GM21381 (cell line): ENCODE data around the gene SLC19A1.

Experiments used
- ATAC-seq: cut with Tn5 transposase; IDR thresholded peaks from one replicate; pipeline ENCODE4 v1.9.1; 2021; ENCODE audit warnings: mild to moderate bottlenecking, moderate library complexity; ENCODE audit not compliant: unreplicated experiment

The SLC19A1 gene

DNA sequence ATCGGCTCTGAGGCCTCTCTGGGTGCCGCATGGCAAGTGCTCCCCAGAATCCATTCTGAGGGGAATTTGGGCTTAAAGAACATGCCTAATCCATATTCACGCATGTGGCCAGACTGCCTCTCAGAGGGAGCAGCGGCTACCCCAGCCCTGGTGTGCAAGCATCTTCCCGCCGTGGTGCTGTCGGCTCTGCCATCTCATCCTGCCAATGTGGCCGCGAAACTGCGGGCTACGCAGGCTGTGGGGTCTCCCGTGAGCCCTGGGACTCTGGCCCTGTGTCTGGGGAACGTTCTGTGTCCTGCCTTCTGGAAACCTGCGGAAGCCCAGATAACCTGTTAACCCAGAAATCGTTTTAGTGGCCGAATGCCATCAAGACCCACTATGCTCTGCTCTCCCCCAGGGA, 60.7 kb downstream of the SLC19A1 start:
- ATAC-seq: no peak

DNA sequence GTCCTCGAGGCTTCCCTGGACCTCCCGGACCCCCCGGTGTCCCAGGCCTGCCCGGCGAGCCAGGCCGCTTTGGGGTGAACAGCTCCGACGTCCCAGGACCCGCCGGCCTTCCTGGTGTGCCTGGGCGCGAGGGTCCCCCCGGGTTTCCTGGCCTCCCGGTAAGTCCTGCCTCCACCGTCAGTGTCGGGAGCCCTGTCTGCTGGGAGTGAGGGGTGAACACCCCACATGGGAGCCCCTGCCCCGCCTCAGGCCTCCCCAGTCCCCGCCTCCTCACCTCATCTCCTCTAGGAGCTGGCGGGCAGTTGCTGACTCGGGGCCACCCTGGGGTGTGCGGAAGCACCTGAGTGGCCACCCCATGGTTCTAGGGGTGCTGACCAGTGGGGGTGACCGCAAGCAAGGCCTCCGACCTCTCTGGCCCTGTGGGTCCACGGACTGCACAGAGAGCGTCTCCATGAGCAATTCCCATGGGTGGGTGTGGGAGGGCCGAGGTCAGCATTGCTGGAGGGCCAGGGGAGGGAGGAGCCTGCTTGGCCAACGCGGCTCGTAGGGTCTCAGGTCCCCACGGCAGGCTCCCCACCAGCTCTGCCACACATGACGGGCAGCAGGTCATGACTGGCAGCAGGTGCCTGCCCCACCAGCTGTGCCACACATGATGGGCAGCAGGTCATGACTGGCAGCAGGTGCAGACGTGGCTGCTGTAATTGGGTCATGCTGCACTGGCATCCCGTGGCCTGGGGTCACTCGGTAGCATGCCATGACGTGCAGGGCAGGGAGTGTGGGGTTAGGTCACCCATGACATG, 61.3 kb downstream of the SLC19A1 start:
- no peak for ATAC-seq

DNA sequence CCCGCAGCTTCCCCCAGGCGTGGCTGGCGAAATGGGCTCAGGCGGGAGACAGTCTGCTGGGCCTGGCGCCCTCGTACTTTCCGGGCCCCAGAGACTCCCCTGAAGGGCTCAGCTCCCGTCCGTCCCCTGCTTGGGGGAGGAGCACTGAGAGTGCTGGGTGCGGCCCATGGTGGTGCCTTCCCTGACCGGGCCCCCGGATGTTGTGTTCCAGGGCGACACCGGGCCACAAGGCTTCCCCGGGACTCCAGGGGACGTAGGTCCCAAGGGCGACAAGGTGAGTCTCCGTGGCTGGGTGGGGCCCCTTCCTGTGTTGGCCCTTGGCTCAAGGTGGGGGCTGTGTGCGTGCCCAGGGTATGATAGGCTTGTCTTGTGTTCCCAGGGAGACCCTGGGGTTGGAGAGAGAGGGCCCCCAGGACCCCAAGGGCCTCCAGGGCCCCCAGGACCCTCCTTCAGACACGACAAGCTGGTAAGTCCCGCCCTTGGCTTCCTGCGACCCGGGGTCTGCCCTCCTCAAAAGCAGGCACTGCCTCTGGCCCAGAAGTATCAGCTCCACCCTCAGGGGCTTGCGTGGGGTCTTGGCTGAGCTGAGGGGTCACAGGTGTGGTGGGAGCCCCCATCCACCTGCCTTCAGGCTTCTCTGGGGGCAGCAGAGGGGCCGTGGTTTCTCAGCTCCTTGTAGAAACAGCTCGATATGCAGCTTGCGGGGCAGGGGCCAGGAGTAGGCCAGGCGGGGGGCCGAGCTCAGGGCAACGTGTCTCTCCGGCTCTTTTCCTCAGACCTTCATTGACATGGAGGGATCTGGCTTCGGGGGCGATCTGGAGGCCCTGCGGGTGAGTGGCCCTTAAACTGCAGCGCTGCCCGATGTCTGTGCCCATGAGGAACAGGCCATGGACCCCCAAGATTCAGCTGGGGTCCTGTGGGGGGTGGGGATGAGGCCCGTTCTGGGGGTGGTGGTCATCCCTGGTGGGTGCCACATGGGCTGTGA, 62.3 kb downstream of the SLC19A1 start:
- ATAC-seq: no peak

DNA sequence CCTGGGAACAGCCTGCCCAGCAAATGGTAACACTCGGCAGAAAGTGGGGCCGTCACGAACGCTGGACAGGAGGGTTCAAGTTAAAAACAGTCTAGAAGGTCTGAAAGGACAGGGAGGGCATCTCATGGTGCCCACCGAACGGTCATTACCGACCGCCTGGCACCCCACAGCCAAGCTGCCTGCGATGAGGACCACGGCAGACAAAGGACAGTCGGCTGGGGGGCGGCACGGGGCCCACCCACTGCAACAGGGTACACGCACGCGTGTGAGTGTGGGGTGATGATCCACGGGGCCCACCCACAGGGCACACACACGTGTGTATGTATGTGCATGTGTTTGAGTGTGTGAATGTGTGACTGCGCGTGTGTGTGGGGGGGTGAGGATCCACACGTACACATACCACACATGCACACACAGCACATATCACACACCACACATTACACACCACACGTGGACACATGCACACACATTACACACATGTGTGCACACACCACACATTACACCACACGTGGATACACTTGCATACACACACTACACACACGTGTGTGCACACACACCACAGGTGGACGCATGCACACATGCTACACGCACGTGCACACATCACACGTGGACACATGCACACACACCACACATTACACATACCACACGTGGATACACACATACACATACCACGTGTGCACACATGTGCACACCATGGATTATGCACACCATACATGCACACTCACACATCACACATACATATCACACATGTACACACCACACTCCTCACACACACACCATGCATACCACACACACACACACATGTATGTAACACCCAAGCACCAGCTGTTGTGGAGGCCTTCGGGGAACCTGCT, 63.2 kb downstream of the SLC19A1 start:
- no peak for ATAC-seq

DNA sequence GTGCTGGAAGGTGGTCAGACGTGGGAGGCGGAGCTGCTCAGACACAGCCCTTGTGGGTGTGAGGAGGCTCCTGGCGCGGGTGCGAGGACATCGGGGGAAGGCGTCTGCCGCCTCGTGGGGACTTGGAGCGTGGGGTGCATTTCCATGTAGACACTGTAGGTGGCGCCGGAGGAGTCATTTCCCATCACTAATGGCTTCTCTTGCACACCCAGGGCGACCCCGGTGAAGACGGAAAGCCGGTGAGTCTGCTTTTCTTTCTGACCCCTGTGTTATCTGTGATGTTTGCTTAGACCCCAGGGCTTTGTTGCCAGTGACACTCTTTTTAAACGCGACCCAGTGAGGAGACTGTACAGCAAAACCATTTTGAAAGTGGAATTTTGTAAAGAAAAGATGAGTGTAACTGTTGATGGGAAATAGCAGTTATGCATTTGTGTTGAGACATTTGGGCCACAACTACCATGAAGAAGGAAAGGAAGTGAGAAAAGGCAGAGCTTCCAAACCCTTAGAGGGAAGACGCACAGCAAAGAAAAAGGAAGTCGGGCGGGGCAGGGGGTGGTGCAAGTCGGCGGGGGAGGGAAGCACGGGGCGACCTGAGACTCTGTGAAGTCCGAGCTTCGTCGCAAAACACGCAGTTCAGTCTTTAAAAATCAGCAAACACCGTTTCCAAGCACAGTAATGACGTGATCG, 64.0 kb downstream of the SLC19A1 start:
- ATAC-seq: no peak

DNA sequence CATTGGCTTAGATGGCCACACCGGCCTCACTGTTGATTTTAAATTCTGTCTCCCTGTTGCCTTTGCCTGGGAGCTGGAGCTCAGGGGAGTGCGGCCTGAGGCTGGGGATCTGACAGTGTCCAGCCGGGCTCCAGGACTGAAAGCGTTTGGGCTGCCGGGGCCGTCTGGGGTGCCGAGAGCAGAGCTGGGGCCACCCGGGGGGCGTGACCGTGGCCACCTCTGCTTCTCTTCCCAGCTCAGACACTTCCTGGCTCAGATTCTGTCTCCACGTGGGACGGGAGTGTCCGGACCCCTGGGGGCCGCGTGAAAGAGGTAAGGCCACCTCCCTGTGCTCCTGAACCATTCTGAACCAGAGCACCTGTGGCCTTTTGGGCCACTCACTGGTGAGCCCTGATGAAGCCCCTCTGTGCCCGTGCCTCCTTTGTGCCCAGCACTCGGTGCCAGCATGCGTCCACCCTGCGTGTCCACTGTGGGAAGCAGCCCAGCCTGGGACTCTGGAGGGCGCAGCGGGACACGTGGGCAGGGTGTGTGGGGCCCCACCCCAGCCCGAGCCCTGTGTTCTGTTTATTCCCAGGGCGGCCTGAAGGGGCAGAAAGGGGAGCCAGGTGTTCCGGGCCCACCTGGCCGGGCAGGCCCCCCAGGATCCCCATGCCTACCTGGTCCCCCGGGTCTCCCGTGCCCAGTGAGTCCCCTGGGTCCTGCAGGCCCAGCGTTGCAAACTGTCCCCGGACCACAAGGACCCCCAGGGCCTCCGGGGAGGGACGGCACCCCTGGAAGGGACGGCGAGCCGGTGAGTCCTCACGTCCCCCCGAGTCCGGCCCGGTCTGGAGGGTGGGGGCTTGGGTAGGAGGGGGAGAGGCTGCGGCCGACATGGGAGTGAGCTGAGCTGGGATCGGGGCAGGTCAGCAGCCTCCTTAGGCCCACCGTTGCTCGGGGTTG, 64.8 kb downstream of the SLC19A1 start:
- no peak for ATAC-seq

DNA sequence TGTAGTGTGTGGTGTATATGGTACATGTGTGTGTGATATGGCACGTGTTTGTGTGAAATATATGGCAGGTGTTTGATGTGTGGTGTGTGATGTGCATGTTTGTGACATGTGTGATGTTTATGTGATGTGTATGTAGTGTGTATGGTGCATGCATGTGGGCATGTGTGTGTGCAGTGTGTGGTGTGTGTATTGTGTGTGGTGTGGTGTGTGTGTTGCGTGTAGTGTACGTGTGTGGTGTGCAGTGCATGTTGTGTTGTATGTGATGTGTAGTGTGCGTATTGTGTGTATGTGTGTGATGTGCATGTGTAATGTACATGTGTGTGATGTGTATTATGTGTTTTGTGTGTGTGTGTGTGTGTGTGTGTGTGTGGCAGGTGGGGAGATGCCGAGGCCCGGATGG, 65.7 kb downstream of the SLC19A1 start:
- ATAC-seq: no peak

DNA sequence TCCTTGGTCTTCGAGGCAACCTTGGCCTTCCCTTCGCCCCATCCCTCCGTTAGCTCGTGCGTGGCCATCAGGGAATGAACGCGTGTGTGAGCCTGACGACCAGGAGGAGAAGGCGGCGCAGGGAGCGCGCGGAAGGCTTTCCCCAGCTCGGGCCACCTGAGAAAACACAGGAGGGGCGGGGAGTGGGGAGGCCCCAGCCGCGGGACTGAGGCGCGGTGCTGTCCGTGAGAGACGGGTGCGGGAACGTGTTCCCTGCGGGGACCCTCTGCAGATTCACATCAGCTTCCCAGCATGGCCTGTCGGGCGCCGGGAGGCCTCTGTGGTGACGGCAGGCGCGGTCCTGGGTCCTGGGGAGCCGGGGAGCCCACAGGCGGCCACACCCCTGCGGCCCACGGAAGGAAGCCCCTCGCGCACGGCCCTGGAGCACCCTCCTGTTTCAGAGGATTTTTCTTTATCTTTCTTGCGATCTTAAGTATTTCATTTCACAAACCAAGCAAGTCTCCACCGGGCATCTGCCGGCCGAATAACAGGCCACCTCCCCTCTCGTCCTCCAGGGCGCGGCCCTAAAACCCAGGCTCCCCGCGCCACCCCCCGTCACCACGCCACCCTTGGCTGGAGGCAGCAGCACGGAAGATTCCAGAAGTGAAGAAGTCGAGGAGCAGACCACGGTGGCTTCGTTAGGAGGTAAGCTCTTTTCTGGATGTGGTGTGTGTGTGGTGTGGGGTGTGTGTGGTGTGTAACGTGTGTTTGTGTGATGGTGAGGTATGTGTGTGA, 66.3 kb downstream of the SLC19A1 start:
- ATAC-seq: no peak

DNA sequence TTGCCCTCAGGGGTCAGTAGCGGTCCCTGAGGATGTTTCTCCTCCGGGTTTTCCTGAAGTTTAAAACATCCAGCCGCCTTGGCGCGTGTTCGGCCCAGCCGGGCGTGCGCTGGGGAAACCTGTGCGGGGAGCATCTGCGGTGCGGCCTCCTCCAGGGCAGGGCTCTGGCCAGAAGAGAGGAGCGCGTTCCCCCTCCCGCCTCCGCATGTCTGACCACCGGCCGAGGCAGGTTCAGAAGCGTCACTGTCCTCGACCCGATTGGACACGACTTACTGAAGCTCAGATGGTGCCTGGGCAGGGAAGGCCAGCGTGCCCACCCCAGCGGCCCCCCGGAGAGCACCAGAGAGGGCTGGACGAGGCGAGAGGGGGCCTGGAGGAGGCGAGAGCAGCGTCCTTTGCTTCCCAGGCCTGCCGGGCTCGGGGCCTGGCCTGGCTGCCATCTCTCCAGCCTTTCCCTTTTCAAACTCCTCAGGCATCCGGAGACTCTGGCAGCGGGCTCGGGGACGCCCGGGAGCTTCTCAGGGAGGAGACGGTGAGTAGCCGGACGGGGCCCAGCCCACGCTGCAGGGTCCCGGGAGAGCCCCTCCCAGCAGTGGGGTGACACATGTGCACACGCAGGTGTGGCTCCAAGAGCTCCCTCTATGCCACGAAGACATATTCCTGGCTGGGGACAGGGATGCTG, 67.1 kb downstream of the SLC19A1 start:
- ATAC-seq: no peak

DNA sequence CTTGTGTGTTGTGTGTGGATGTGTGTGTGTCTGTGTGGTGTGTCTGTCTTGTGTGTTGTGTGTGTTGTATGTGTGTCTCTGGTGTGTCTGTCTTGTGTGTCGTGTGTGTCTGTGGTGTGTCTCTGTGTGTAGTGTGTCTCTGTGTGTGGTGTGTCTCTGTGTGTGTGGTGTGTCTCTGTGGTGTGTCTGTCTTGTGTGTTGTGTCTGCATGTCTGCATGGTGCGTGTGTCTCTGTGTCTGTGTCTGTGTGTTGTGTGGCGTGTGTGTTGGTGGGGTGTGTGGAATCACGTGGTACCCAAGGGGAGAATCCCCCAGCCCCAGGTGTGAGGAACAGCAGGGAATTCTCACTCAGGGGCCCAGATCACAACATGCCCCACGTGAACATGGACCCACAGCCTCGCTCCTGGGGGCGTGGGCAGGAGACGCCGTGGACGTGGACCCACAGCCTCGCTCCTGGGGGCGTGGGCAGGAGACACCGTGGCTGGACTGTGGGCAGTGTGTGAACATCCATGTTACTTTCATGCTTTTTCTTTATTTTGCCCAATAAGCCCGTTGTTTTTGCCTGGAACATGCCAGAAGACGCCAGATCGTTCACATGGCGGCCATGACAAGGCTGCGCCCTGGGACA, 67.8 kb downstream of the SLC19A1 start:
- no peak for ATAC-seq

DNA sequence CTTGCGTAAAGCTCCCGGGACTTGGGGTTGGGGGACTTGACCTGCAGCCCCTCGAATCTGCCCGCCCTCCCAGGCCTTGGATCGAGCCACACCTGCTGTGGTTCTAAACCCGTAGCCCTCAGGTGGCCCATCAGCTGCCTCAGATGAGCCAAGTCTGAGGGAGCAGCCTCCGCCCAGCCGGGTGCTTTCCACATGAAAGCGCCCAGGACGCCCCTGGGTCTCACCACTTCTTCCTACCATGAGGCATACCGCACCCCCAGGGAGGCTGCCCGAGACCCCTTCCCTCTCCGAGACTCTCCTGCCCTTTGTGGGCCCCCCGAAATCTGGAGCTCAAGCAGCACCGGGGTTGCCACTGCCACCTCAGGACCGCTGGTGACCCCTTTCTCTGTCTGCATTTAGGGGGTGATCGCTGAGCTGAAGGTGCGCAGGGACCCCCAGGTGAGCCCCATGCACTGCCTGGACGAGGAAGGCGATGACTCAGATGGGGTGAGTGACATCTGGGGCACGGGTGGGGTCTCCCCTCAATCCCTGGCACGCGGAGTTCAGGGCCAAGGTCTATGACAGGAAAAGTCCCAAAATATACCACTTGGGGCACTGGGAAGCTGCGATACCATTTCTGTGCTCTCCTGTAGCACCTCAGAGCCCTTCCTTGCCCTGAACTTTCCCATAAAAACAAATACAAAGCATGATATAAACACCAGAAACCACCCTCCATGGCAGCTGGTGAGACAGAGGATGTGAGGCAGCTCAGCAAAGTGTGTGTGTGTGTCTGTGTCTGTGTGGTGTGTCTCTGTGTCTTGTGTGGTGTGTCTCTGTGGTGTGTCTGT, 68.5 kb downstream of the SLC19A1 start:
- no peak for ATAC-seq

DNA sequence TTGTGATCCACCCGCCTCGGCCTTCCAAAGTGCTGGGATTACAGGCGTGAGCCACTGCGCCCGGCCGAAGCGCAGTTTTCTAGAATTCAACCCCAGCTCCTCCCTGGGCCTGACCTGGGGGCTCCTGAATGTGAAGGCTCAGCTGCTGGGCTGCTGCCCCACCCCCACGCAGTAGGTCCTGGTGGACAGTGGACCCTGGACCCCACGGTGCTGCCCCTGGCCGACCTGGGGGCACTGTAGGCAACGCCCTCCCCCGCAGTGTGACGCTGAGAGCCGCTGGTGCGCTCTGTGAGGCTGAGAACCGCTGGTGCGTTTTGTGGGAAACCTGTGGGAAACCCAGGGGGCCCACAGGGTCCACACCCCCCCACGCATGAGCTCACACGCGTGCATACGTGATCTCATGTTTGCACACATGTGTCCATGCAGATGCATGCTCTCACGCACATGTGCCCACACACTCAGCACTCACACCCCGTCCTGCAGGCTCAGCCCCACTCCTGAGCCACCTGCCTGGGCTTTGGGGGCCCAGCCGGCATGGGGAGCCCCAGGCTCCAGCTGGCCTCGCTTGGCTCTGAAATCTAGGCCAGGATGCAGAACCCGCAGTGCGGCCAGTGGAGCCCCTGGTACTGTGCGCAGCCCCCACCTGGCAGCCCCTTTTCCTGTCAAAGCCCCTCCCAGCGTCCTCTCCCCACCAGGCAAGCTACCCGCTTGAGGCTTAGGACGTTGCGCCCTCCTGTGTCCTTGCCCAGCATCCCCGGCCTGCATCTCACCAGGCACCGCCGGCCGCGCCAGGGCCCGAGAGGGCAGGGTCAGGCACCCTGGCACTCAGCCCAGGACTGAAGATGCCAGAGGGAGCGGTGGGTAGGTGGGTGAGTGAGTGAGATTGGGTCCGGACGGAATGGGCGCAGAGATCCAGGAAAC, 69.5 kb downstream of the SLC19A1 start:
- no peak for ATAC-seq

DNA sequence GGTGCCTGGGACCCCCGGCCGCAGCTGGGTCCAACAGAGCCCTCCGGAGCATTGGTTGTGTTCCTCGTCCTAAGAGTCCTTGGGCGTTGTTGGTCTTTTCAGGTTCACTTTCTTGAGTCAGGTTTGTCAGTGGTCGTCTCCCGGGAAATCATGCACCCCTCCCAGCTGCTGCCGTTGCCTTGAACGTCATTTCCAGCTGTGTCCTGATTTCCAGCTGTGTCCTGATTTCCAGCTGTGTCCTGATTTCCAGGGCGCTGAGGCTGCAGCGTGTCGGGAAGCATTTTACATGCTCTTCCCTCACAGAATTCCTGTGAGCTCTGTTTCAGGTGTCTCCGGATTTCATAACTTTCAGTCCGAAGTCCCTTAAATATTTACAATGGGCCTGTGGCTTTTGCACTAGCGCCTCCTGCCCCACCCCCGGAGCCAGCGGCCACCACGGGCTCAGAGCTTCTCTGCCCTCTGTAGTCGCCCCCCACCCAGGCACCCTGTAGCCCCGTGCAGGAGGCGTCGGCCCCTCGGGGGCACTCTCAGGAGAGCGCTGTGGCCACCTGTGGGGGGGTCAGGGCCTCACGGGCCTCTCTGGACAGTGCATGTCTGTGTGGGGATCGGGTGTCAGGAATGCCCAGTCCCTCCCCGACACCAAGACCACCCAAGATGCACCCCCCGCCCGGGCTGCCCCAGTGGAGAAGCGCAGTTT, 70.6 kb downstream of the SLC19A1 start:
- no peak for ATAC-seq

DNA sequence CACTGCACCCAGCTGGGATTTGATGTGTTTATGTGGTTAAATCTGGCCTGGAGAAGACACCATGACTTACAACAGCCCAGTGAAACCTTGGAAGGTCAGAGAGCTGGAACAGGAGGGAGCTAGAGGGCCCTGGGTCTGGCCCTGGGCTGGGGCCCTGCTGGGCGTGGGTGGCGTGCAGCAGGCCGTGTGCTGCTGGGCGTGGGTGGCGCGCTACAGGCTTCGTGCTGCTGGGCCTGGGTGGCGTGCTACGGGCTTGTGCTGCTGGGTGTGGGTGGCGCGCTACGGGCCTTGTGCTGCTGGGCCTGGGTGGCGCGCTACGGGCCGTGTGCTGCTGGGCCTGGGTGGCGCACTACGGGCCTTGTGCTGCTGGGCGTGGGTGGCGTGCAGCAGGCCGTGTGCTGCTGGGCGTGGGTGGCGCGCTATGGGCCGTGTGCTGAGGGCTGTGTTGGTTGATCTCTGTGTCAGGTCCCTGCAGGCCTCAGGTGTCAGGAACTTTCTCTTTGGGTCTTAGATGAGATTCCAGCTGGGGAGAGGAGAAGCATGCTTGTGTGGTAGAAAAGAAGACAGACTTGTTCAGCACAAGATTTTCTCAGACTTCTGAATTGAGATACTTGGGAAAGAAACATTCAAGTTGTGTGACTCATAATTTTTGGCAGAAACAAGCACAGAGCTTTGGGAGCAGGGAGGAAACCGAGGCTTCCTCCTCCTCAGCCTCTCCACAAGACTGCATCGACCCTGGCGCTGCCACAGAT, 71.3 kb downstream of the SLC19A1 start:
- no peak for ATAC-seq
